SIG-M5 (cell line): Measurements from ENCODE around the gene SLC39A9.
"Not testable (repeated sequence)": the region's sequence is repeated elsewhere in the genome, so short reads cannot be mapped to it uniquely, and the experiment has no call there.

Experiments used
- DNase-seq: peaks from one replicate; lab custom pipeline; 2025; lab: John Stamatoyannopoulos, UW

SLC39A9 gene

GRCh38 chr14:69475194-69475818, 76.8 kb downstream of the SLC39A9 start:
- no peak for DNase-seq

DNA sequence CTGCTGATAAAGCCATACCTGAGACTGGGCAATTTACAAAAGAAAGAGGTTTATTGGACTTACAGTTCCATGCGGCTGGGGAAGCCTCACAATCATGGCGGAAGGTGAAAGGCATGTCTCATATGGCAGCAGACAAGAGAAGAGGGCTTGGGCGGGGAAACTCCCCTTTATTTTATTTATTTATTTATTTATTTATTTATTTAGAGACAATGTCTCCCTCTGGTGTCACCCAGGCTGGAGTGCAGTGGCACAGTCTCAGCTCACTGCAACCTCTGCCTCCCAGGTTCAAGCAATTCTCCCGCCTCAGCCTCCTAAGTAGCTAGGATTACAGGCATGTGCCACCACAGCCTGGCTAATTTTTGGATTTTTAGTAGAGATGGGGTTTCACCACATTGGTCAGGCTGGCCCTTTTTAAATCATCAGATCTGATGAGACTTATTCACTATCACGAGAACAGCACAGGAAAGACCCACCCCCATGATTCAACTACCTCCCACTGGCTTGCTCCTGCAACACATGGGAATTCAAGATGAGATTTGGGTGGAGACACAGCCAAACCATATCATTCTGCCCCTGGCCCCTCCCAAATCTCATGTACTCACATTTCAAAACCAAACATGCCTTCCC, 78.4 kb downstream of the SLC39A9 start:
- DNase-seq: not testable (repeated sequence)

DNA sequence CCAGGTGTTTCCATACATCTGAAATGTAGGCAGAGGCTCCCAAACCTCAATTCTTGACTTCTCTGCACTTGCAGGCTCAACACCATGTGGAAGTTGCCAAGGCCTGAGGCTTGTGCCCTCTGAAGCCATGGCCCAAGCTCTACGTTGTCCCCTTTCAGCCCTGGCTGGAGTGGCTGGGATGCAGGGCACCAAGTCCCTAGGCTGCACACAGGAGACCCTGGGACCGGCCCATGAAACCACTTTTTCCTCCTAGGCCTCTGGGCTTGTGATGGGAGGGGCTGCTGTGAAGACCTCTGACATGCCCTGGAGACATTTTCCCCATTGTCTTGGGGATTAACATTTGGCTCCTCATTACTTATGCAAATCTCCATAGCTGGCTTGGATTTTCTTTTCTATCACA, 79.6 kb downstream of the SLC39A9 start:
- DNase-seq: not testable (repeated sequence)

GRCh38 chr14:69479696-69480095, 81.2 kb downstream of the SLC39A9 start:
- DNase-seq: no peak

DNA sequence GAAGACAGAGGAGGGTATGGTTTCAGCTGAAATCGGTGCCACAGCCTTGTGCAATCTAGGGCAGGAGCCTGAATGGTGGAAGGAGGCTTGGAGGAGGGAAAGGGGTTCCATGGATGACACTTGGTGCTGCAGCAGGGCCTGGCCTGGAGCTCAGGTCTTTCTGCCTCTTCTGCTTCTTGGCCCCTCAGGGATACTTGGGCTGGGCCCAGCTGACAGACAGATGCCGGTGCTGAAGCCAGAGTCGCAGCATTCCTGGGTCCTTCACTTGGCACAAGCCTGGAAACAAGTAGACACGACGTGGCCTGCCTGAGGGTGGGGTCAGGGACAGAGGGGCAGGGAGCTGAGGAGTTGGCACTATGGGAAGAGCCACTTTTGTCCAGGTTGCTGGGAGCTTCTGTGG, 81.6 kb downstream of the SLC39A9 start:
- DNase-seq: no peak

DNA sequence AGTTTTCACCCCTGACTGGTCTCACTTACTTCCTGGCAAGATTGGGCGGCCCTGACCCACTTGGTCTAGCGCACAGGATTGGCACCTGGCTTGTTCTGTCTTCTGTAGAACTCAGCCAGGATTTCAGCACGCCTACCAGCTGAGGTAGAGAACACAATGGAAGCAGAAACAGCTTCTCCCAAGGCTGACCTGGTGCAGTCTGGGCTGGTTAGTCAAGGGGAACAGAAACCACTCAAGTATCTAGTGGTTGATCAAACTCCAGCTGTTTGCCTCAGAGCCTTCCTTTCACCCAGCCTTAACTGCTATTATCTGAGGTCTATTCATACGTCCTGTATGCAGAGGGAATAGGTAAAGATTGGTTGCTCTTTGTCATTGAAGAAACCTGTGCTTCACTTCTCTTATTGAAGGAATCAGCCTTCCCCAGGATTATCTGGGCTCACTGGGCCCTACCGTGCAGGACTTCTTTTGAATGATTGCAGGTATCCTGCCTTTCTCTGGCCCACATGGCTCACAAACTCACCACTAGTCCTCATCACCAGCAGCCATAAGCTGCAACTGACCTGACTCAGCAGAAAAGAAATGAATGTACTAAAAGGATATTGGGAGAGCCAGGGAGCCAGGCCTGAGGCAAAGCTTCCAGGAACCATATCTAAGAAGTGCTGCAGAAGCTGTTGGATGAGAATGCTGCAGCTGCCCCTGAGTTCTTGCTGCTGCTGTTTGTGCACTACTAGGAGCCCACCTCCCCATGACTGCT, 83.5 kb downstream of the SLC39A9 start:
- DNase-seq: peak; percentile 7

DNA sequence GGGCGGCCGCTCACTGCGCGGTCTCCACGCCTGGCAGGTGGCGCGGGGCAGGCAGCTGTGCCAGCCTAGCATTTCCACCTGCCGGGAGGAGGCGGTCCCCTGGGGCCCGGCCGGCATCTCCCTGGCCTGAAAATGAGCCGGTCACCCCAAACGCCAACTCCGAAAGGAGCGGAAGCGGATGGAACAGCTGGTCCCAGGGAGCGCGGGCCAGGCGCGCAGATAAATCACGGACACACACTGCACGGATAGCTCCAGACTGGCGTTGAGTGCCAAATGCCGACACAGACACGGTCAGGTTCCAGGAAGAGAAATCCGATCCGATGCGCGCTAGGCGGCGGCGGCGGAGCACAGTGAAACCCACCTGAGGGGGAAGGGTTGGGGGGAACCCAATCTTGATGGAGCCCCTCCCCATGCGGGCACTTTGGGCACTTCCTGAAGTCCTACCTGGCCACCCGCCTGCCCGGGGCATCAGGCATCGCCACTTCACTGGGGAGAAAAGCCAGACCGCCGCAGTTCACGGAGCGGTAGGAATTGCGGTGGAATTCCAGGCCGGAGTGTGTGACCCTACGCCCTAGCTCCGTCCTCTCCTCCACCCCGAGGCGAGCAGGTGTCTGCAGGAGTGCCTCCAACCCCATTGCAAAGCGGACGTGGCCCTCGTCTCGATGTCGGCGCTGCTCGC, 85.4 kb downstream of the SLC39A9 start:
- DNase-seq: no peak

DNA sequence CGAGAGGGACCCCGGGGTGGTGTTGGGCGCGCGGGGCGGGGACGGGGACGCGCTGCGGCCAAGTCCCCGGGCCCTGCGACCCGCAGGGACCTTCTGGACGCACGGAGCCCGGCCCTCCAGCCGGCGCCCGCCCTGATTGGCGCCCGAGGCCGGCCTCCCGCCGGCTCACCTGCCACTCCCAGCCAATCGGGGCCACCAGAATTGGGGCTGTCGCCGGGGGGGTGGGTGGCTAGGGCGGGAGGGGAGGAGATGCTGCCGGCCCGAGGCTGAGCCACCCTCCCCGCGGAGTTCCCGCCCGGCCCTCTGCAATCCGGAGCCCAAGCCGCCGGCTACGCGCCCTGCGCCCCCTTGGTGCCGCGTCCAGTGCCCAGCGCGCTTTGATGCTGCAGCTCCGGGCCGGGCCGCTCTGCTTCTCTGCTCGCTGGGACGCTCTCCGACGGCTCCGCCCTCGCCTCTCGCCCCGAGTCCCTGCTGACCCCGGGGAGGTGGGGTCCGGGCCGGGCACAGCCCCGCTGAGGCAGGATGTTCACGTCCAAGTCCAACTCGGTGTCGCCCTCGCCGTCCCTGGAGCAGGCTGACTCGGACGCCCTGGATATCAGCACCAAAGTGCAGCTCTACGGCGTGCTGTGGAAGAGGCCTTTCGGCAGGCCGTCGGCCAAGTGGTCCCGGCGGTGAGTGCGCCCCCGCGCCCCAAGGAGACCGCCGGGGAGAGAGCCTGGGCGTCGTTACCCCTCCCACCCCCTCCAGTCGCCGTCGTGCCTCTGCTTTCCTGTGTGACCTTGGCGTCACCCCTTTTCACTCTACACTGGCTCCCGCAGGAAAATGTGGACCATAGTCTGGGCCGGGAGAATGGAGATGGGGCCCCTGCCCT, 86.2 kb downstream of the SLC39A9 start, which contains the start of gene PLEKHD1:
Gene PLEKHD1, plus strand, starts transcription at position 285 of the 871 bp plus-strand sequence. Its CDS starts 238 bp downstream, at position 523.
- DNase-seq: no peak

DNA sequence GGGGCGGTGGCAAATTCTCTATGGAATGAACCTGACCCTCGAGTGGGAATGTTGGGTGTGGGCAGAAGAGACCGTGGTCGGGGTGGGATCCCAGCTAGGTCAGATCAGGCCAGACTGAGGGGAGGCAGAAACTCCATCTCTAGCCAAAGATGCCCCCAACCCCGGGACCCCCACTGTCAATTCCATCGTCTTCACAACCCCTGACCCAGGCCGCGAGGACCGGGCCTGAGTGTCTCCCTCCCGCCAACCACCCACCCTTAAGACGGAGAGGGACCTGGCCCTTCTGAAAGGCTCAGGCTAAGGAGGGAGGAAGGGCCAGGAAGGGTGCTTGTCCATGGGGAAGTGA, 86.8 kb downstream of the SLC39A9 start:
- no peak for DNase-seq

DNA sequence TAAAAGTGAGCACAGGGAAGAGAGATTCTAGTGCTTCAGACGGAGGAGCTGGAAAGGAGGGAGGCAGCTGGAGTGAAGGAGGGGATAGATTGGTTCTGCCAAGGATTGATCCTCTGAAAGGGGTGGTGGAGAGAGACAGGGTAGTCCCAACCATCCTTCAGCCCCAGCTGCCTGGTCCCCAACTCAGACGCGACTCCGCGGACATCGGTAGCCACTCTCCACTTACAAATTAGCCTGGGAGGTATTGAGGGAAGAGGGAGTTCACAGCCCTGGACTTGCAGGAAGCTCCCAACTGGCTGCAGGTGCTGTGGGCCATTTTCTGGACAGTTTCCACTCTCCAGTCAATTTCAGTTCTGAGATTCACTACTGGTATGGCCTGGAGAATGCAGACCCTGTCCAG, 87.2 kb downstream of the SLC39A9 start:
- no peak for DNase-seq

- DNase-seq: no peak
These were observed 88.7 kb downstream of the SLC39A9 start for GRCh38 chr14:69487226-69487625.

DNA sequence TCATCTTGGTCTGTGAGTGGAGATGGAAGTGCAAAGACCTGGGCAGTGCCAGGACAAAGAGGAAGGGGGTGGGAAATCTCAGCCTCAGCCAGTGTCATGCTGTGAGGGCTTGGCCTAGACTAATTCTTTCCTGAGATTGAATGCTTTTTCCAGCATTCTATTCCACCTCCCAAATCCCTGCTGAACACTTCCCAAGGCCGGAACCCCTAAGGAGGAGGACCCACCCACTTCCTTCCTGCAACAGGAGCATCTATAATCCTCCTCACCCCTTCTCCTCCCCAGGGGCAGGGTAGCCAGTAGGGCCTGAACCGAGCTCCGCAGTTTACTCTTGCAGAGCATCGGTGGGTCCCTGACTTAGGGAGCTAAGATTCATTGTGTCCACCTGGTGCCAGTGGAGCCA, 89.3 kb downstream of the SLC39A9 start:
- no peak for DNase-seq

- DNase-seq: no peak
These were observed 91.0 kb downstream of the SLC39A9 start for GRCh38 chr14:69489495-69489894.

DNA sequence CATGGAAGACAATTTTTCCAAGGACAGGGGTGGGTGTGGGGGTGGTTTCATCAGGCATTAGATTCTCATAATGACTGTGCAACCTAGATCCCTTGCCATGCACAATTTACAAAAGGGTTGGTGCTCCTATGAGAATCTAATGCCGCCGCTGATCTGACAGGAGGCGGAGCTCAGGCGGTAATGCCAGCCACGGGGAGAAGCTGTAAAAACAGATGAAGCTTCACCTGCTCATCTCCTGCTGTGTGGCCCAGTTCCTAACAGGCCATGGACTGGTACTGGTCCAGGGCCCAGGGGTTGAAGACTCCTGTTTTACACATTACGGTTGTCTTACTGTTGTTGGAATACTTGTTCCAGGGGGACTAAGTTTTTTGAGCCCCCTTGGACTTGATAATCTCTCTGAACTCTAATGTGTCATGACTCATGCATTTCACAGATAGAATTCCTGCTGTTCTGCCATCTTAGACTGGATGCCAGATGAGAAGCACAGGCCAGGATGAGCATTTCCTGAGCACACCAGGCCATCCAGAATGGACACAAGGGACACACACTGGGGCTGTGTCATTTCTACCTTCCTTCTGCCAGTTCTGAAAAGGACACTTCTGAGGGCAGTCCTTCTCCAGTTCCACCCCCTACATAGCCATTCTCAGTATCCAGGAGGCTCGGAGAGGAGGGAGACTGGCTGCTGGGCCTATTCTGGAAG, 91.9 kb downstream of the SLC39A9 start:
- no peak for DNase-seq

GRCh38 chr14:69491193-69491592, 92.7 kb downstream of the SLC39A9 start:
- no peak for DNase-seq

- DNase-seq: no peak
These were observed 94.5 kb downstream of the SLC39A9 start for GRCh38 chr14:69493038-69493437.

DNA sequence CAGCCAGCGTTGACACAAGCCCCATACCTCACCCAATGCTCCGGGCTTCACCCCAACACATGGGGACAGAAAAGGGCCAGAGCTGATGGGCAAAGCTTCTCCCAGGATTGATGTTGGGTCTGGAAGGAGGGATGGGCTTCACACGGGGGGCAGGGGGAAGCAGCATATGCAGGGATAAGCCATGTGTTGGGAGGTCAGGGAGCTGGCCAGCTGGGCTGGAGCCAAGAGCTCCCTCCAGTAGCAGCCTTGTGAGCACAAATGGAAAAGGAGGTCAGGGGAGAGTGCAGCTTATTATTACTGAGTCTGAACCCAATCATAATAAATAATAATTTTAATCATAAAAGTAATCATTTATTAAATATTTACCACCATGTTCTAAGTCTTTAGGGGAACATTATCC, 95.3 kb downstream of the SLC39A9 start:
- DNase-seq: no peak

DNA sequence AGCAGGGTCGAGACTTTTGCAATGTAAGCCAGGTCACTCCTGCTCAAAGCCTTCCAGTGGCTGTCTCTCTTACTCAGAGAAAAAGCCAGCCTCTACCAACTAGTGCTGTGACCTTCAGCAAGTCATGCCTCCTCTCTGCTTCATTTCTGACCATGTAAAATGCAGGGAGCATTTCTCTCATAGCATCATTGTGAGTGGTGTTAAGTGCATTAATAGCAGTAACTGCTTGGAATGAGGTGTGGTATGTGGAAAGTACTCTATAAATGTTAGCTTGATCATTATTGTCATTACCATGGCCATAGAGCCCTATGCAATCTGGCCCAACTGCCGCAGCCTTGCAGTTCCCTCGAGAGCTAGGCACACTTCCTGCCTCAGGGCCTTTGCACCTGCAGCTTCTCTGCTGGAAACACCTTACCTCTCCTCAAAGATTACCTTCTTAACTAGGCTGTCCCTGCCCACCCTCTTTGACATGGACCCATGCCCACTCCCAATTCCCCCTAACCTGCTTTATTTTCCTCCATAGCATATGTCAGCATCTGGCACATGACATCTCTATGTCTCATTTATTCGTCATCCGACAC, 96.9 kb downstream of the SLC39A9 start:
- DNase-seq: no peak

DNA sequence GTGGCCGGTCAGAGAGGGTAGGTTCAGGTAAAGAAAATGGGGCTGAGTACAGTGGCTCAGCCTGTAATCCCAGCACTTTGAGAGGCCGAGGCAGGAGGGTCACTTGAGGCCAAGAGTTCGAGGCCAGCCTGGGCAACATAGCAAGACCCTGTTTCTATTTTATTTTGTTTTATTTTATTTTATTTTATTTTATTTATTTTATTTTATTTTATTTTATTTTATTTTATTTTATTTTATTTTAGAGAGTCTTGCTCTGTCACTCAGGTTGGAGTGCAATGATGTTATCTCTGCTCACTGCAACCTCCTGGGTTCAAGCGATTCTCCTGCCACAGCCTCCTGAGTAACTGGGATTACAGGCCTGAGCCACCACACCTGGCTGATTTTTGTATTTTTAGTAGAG, 99.4 kb downstream of the SLC39A9 start:
- not testable (repeated sequence) for DNase-seq

DNA sequence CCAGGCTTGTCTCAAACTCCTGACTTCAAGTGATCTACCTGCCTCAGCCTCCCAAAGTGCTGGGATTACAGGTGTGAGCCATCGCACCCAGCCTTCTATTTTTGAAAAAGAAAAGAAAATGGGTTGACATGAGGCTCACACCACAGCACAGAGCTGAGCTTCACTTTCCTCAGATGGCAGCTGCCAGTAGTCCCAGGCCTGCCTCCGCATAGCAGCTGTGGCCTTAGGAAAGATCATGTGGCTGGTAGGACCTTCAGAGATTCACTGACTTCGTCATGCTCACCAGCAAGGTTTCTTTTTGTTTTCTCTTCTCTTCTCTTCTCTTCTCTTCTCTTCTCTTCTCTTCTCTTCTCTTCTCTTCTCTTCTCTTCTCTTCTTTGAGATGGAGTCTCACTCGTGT, 99.8 kb downstream of the SLC39A9 start:
- DNase-seq: not testable (repeated sequence)

DNA sequence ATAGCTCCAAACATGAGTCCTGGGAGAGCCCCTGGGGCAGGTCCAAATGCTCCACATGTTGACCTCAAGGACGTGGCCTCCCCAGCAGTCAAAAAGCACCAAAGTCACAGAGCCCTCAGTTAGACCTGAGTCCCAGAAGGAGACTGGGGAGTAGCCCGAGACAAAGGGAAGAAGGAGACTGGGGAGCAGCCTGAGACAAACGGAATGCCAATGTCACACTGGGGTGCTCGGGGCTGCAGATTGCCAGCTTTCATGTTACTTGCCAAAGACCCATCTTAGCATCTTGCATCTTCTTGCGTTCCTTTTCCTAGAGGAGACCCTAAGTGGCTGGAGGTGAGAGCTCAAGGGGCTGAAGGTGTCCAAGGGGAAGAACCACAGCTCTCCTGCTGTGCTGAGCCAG, 100.9 kb downstream of the SLC39A9 start:
- DNase-seq: no peak
